Peyer's patch (tissue), 4 donors: ENCODE results near the gene APLN. TPM values are rescaled to one million over a fixed set of nuclear protein-coding genes. Genes with fewer than 3 reads are reported as not detected.

Experiments used
- DNase-seq, 3 donors: peaks; one replicate each; pipeline ENCODE4 v3.0.0-alpha.2; 2017 to 2019
- H3K27ac ChIP-seq, 4 donors: fragments of 200-600 bp; sonication (generic); one replicate each; pipeline ENCODE4 v1.5.1; 2016 to 2019
- H3K27me3 ChIP-seq, 2 donors: fragments of 200-600 bp; sonication (generic); one replicate each; pipeline ENCODE4 v1.5.1; 2019
- H3K36me3 ChIP-seq, 3 donors: fragments of 200-600 bp; sonication (generic); one replicate each; pipeline ENCODE4 v1.5.1; 2016 to 2019
- H3K4me1 ChIP-seq, 4 donors: fragments of 200-600 bp; sonication (generic); one replicate each; pipeline ENCODE4 v1.5.1; 2016 to 2019
- H3K4me3 ChIP-seq, 4 donors: fragments of 200-600 bp; sonication (generic); 1 replicate in 3 of 4; 2 replicates in 1 of 4; pipeline ENCODE4 v1.5.1; 2016 to 2019; ENCODE audit warnings: mild to moderate bottlenecking in 1 of 4
- H3K9me3 ChIP-seq, 4 donors: fragments of 200-600 bp; sonication (generic); one replicate each; pipeline ENCODE4 v1.5.1; 2016 to 2019; ENCODE audit warnings: mild to moderate bottlenecking in 1 of 4
- CTCF ChIP-seq, 6 experiments: fragments of 450-650 bp in 4 of 6; fragments of 200-600 bp in 2 of 6; sonication (generic) in 1 of 6; IDR thresholded peaks; one replicate each; pipeline ENCODE4 v1.5.1; 2017 to 2019; ENCODE audit warnings: antibody characterized with exemption in 6 of 6, mild to moderate bottlenecking in 3 of 6, moderate library complexity in 1 of 6
- POLR2A ChIP-seq, 2 donors: fragments of 450-650 bp; IDR thresholded peaks; one replicate each; pipeline ENCODE4 v1.5.1; 2017; ENCODE audit warnings: antibody characterized with exemption in 2 of 2, mild to moderate bottlenecking in 2 of 2, moderate library complexity in 2 of 2
- total RNA-seq, 4 donors: library from RNA; depleted of rRNA; stranded (reverse); fragments of >200 nt; gene quantifications; one replicate each; pipeline ENCODE4 v1.1.0, GENCODE V29; 2016

The APLN gene
- total RNA-seq, 4 donors from 2014 or later: 0.27 to 0.35 TPM; not detected in 2

- H3K4me3 ChIP-seq: no peak overlapping the region
- H3K9me3 ChIP-seq: no peaks in the 10 kb centered on the region
- no peaks in the 10 kb centered on the region for H3K27me3 ChIP-seq
- TF ChIP-seq CTCF (IDR thresholded peaks at IDR 0.05) (no peak), POLR2A (IDR thresholded peaks at IDR 0.05) (no peak)
- H3K4me1 ChIP-seq: no peaks in the 10 kb centered on the region
- no peak overlapping the region for H3K27ac ChIP-seq
- peak in 1 of 3 donors; percentile 23 for DNase-seq
- H3K36me3 ChIP-seq: no peaks in the 10 kb centered on the region
Measured at GRCh38 chrX:129647418-129648410, 7.0 kb downstream of the APLN start.

GRCh38 chrX:129646566-129647417, 8.0 kb downstream of the APLN start:
- Histone ChIP-seq H3K36me3 (no peaks in the 10 kb centered on the region), H3K27ac (no peak overlapping the region), H3K27me3 (no peaks in the 10 kb centered on the region), H3K4me1 (no peaks in the 10 kb centered on the region), H3K9me3 (peaks cover 0 to 4% (median 0%) of the 10 kb centered on the region in 4 donors), H3K4me3 (no peak overlapping the region)
- TF ChIP-seq POLR2A (IDR thresholded peaks at IDR 0.05): no peak
- TF ChIP-seq CTCF (IDR thresholded peaks at IDR 0.05): no peak
- peak in 1 of 3 donors; percentile 10 for DNase-seq

DNA sequence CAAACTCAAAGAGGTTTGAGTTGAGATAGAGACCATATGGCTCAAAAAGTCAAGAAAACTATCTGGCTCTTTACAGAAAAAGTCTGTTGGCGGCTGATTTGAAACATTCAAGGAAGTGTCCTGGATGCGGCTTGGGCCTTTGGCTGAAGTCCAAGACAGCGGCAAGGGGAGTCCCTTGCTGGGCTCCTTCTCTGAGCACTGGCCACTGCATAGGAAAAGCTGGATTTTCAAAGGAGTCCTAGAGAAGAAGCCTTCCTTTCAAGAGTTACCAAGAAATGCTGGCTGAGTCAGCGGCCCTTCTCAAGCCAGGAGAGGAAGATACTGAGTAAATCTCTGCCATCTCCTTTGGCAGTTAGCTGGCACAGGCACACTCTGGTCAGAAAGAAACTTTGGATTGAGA, 12.1 kb downstream of the APLN start:
- TF ChIP-seq POLR2A (IDR thresholded peaks at IDR 0.05) (no peak), CTCF (IDR thresholded peaks at IDR 0.05) (no peak)
- peaks cover 0 to 4% (median 0%) of the 10 kb centered on the region in 4 donors for H3K9me3 ChIP-seq
- no peaks in the 10 kb centered on the region for H3K36me3 ChIP-seq
- H3K27ac ChIP-seq: no peak overlapping the region
- DNase-seq: peak in 1 of 3 donors; percentile 42
- H3K27me3 ChIP-seq: no peaks in the 10 kb centered on the region
- no peak overlapping the region for H3K4me3 ChIP-seq
- no peaks in the 10 kb centered on the region for H3K4me1 ChIP-seq

DNA sequence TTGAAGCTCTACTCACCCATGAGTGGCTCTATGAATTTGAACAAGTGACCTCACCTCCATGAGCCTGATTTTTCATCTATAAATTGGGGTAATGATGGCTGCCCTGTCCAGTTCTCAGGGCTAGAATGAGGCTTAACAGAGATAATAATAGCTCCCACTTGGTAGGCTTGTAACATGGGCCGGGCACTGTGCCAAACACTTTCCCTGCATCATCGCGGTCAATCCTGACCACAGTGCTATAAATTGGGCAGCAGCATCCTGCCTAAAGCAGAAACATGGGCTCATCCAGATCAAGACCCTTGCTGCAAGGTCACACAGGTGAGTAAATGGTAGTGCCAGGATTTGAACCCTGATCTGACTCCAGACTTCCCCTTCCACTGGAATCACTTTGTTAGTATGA, 12.8 kb downstream of the APLN start:
- Histone ChIP-seq H3K36me3 (no peaks in the 10 kb centered on the region), H3K27me3 (no peaks in the 10 kb centered on the region), H3K4me1 (peaks cover 0 to 2% (median 0%) of the 10 kb centered on the region in 4 donors), H3K9me3 (peaks cover 0 to 4% (median 0%) of the 10 kb centered on the region in 4 donors), H3K27ac (no peak overlapping the region), H3K4me3 (no peak overlapping the region)
- TF ChIP-seq POLR2A (IDR thresholded peaks at IDR 0.05) (no peak), CTCF (IDR thresholded peaks at IDR 0.05) (no peak)
- no peak for DNase-seq

GRCh38 chrX:129641469-129641868, 13.3 kb downstream of the APLN start:
- H3K4me1 ChIP-seq: peaks cover 0 to 4% (median 0%) of the 10 kb centered on the region in 4 donors
- no peak for TF ChIP-seq CTCF (IDR thresholded peaks at IDR 0.05)
- TF ChIP-seq POLR2A (IDR thresholded peaks at IDR 0.05): no peak
- peaks cover 0 to 4% (median 0%) of the 10 kb centered on the region in 4 donors for H3K9me3 ChIP-seq
- H3K27ac ChIP-seq: no peak overlapping the region
- no peaks in the 10 kb centered on the region for H3K27me3 ChIP-seq
- H3K36me3 ChIP-seq: no peaks in the 10 kb centered on the region
- no peak for DNase-seq
- no peak overlapping the region for H3K4me3 ChIP-seq
